Peyer's patch (tissue), 4 donors: ENCODE results near the gene NUDT1.

Experiments
- CTCF ChIP-seq, 6 experiments: fragments of 450-650 bp in 4 of 6; fragments of 200-600 bp in 2 of 6; sonication (generic) in 1 of 6; IDR thresholded peaks; one replicate each; pipeline ENCODE4 v1.5.1; 2017 to 2019; ENCODE audit warnings: antibody characterized with exemption in 6 of 6, mild to moderate bottlenecking in 3 of 6, moderate library complexity in 1 of 6
- POLR2A ChIP-seq, 2 donors: fragments of 450-650 bp; IDR thresholded peaks; one replicate each; pipeline ENCODE4 v1.5.1; 2017; ENCODE audit warnings: antibody characterized with exemption in 2 of 2, mild to moderate bottlenecking in 2 of 2, moderate library complexity in 2 of 2

- TF ChIP-seq CTCF (IDR thresholded peaks at IDR 0.05) = no peak
- no peak for TF ChIP-seq POLR2A (IDR thresholded peaks at IDR 0.05)
Observed at GRCh38 chr7:2270495-2270894, 28.5 kb downstream of the NUDT1 start.
